Karpas-422 (cell line): ENCODE measurements around the gene NXPE3. TPM values are rescaled to one million over a fixed set of nuclear protein-coding genes. Genes with fewer than 3 reads are reported as not detected.

Source experiments
- DNase-seq: peaks from one replicate; pipeline ENCODE4 v3.0.0-alpha.2; 2015
- H2AFZ ChIP-seq: fragments of 200-600 bp; sonication (generic); 2 replicates; pipeline ENCODE4 v1.6.1; 2014; ENCODE audit warnings: antibody characterized with exemption, low read length, mixed read lengths
- H3K27ac ChIP-seq: fragments of 200-600 bp; sonication (generic); 2 replicates; pipeline ENCODE4 v1.5.1; 2014; ENCODE audit warnings: mild to moderate bottlenecking, low read length, moderate library complexity
- H3K27me3 ChIP-seq: fragments of 200-600 bp; sonication (generic); 2 replicates; pipeline ENCODE4 v1.6.1; 2014; ENCODE audit warnings: low read length, mixed read lengths
- H3K36me3 ChIP-seq: fragments of 200-600 bp; sonication (generic); 2 replicates; pipeline ENCODE4 v1.6.1; 2014; ENCODE audit warnings: low read length, mixed read lengths; ENCODE audit not compliant: insufficient read depth
- H3K4me1 ChIP-seq: fragments of 200-600 bp; sonication (generic); 2 replicates; pipeline ENCODE4 v1.6.1; 2014; ENCODE audit warnings: mild to moderate bottlenecking, low read length, mixed read lengths
- H3K4me2 ChIP-seq: fragments of 200-600 bp; sonication (generic); 2 replicates; pipeline ENCODE4 v1.6.1; 2014; ENCODE audit warnings: low read length, low read depth, mild to moderate bottlenecking; ENCODE audit not compliant: poor library complexity, severe bottlenecking
- H3K4me3 ChIP-seq: fragments of 200-600 bp; sonication (generic); 2 replicates; pipeline ENCODE4 v1.5.1; 2014; ENCODE audit warnings: mild to moderate bottlenecking, antibody characterized with exemption, low read length, mixed read lengths
- H3K79me2 ChIP-seq: fragments of 200-600 bp; sonication (generic); 2 replicates; pipeline ENCODE4 v1.6.1; 2014; ENCODE audit warnings: mild to moderate bottlenecking, low read length, mixed read lengths
- H3K9ac ChIP-seq: fragments of 200-600 bp; sonication (generic); 2 replicates; pipeline ENCODE4 v1.6.0; 2014; ENCODE audit warnings: low read length
- H3K9me2 ChIP-seq: fragments of 200-600 bp; sonication (generic), shearing (Covaris generic); replicated peaks from 2 replicates; pipeline ENCODE4 v1.6.0; 2014; ENCODE audit warnings: mild to moderate bottlenecking, low read length, moderate library complexity; ENCODE audit not compliant: insufficient read depth
- H3K9me3 ChIP-seq: fragments of 300-700, 200-600 bp; sonication (generic); 2 replicates; pipeline ENCODE4 v1.6.1; 2014; ENCODE audit warnings: low read length, mixed read lengths
- H4K20me1 ChIP-seq: fragments of 200-600 bp; sonication (generic); 2 replicates; pipeline ENCODE4 v1.6.1; 2014; ENCODE audit warnings: mild to moderate bottlenecking, antibody characterized with exemption, low read length, low read depth; ENCODE audit not compliant: insufficient read depth
- total RNA-seq: library from RNA; depleted of rRNA; stranded (reverse); fragments of >200 nt; shearing (Covaris generic); gene quantifications from 2 replicates; pipeline ENCODE4 v1.2.3, GENCODE V29; 2014; ENCODE audit warnings: low replicate concordance

Gene NXPE3
- total RNA-seq, 1 experiment from 2014 or later: 20.2 TPM

DNA sequence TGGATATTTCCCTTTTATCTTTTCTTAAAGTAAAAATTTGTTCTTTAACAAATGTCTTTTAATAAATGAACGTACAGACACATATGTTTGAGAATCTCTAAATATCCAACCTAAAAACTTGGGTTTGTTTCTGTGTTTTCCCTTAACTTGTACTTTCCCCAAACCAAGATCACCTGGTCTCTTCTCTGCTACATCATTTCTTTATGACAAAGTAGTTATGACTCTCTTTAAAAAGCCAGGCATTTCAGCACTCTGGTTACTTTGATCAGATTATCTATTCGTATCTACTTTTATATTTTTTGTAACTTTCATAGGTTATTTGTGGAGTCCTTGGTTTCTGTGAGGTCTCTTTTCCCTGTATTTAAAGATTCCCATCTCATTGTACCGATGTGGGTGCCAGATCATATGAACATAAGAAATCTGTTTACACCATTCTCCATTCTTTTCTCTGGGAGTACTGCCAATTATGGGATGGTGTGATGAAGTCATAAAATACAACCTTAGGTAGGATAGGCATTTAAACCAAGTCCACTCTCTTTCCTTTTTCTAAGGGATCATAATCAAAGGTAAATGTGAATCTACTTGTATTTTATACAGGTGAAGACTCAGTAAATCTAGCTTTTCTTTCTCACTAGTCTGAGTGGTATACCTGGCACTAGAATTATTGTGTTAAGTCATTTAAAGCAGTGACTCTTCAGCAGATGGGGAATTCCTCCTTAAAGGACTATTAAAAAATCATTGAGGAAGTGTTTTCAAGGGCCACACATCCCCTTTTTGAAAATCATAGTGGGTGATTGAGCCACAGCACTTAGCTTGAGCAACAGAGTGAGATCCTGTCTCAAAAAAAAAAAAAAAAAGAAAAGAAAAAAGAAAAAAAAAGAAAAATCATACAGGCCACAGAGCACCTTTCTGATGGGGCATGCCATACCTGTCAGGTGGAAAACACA, 57.9 kb downstream of the NXPE3 start:
- peaks cover 4% of the 10 kb centered on the region for H3K9me3 ChIP-seq
- no peaks in the 10 kb centered on the region for H3K79me2 ChIP-seq
- H2AFZ ChIP-seq: no peak overlapping the region
- no peaks in the 10 kb centered on the region for H4K20me1 ChIP-seq
- H3K27ac ChIP-seq: no peak overlapping the region
- no peaks in the 10 kb centered on the region; the same call in 1 of the 2 replicates for H3K36me3 ChIP-seq
- no peaks in the 10 kb centered on the region for H3K9me2 ChIP-seq
- no peak for DNase-seq
- peaks cover 5% of the 10 kb centered on the region; the same call in 1 of the 2 replicates for H3K4me1 ChIP-seq
- no peak overlapping the region for H3K4me3 ChIP-seq
- H3K27me3 ChIP-seq: no peaks in the 10 kb centered on the region
- no peak overlapping the region for H3K4me2 ChIP-seq
- H3K9ac ChIP-seq: no peak overlapping the region

DNA sequence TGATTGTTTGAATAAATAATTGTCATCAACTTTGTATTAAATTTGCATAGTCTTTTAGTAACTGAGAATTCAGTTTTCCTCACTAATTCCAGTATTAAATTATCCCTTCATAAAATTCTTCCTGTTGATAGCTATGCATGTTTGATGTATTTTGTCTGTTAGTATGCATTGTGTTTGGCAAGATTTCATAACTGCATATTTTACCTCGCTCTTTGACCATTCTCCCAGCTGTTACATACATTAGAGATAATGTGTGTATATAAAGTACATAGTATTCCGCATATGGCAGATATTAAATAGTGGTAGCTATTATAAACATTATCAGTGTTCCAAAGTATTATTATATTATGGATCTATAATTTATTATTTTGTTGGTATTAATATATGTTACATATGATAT, 59.7 kb downstream of the NXPE3 start:
- H3K27ac ChIP-seq: no peak overlapping the region
- no peaks in the 10 kb centered on the region for H3K79me2 ChIP-seq
- peaks cover 5% of the 10 kb centered on the region for H3K4me1 ChIP-seq
- no peaks in the 10 kb centered on the region for H4K20me1 ChIP-seq
- H3K9me3 ChIP-seq: peaks cover 5% of the 10 kb centered on the region
- no peaks in the 10 kb centered on the region for H3K9me2 ChIP-seq
- H3K4me2 ChIP-seq: no peak overlapping the region
- no peak overlapping the region for H3K9ac ChIP-seq
- H3K27me3 ChIP-seq: no peaks in the 10 kb centered on the region
- no peak overlapping the region for H3K4me3 ChIP-seq
- no peaks in the 10 kb centered on the region; the same call in 1 of the 2 replicates for H3K36me3 ChIP-seq
- no peak overlapping the region for H2AFZ ChIP-seq
- no peak for DNase-seq

GRCh38 chr3:101840066-101840465, 61.1 kb downstream of the NXPE3 start:
- H3K9me2 ChIP-seq: no peaks in the 10 kb centered on the region
- H3K4me2 ChIP-seq: no peak overlapping the region
- H3K9me3 ChIP-seq: peaks cover 5% of the 10 kb centered on the region
- peaks cover 5% of the 10 kb centered on the region for H3K4me1 ChIP-seq
- H3K9ac ChIP-seq: no peak overlapping the region
- H2AFZ ChIP-seq: no peak overlapping the region
- no peak overlapping the region for H3K27ac ChIP-seq
- H3K36me3 ChIP-seq: no peaks in the 10 kb centered on the region; the same call in 1 of the 2 replicates
- DNase-seq: no peak
- H3K27me3 ChIP-seq: no peaks in the 10 kb centered on the region
- no peak overlapping the region for H3K4me3 ChIP-seq
- H3K79me2 ChIP-seq: no peaks in the 10 kb centered on the region
- no peaks in the 10 kb centered on the region for H4K20me1 ChIP-seq

DNA sequence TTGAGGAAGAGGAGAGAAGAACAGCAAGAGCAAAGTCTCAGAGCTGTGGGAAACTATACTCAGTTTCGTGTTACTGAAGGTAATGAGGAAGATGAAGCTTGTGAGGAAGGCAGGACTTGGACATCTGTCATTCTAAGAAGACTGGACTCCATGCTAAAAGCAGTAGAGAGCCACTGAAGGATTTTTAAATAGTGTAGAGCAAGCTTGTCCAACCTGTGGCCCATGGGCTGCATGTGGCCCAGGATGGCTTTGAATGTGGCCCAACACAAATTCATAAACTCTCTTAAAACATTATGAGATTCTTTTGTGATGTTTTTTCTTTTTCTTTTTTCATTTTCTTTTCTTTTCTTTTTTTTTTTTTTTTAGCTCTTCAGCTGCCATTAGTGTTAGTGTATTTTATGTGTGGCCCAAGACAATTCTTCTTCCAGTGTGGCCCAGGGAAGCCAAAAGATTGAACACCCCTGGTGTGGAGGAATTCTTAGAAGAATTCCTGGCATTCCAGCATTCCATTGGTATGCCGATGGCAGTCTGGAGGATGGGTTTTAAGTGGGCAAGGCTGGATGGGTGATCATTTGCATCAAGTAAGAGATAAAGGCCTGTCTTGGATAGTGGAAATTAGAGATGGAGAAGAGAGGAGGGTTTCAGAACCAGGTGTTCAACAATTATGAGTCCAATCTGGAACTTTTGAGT, 63.4 kb downstream of the NXPE3 start:
- Histone ChIP-seq H4K20me1 (no peaks in the 10 kb centered on the region), H3K27ac (no peak overlapping the region), H3K4me1 (peaks cover 5% of the 10 kb centered on the region), H3K79me2 (no peaks in the 10 kb centered on the region), H3K9me3 (peaks cover 5% of the 10 kb centered on the region), H3K9ac (no peak overlapping the region), H3K9me2 (no peaks in the 10 kb centered on the region), H3K36me3 (no peaks in the 10 kb centered on the region; the same call in 1 of the 2 replicates), H3K27me3 (no peaks in the 10 kb centered on the region), H3K4me3 (no peak overlapping the region), H3K4me2 (no peak overlapping the region), H2AFZ (no peak overlapping the region)
- no peak for DNase-seq

- Histone ChIP-seq H3K9me2 (no peaks in the 10 kb centered on the region), H3K36me3 (no peaks in the 10 kb centered on the region; the same call in 1 of the 2 replicates), H2AFZ (no peak overlapping the region), H4K20me1 (no peaks in the 10 kb centered on the region), H3K4me3 (no peak overlapping the region), H3K27ac (no peak overlapping the region), H3K9ac (no peak overlapping the region), H3K4me1 (peaks cover 5% of the 10 kb centered on the region), H3K27me3 (no peaks in the 10 kb centered on the region), H3K4me2 (no peak overlapping the region), H3K9me3 (peaks cover 5% of the 10 kb centered on the region), H3K79me2 (no peaks in the 10 kb centered on the region)
- no peak for DNase-seq
Measured at GRCh38 chr3:101842935-101843330, 63.9 kb downstream of the NXPE3 start.

DNA sequence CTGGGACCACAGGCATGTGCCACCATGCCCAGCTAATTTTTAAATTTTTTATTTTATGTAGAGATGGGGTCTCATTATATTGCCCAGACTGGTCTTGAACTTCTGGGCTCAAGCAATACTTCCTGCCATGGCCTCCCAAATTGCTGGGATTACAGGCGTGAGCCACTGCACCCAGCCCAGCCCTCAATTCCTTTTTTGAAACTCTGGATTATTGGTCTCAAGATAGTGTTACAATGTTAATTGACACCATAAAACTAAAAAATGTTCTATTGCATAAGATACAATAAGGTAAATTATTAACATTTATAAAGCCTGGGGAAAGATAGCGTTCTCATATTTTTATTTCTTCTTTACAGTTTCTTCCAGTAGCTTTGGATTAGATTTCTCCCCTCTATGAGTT, 66.4 kb downstream of the NXPE3 start:
- Histone ChIP-seq H3K9me3 (peaks cover 5% of the 10 kb centered on the region), H2AFZ (no peak overlapping the region), H3K27ac (no peak overlapping the region), H3K27me3 (0 out of 2 replicates have a peak, but pooled peaks cover 3% of the 10 kb centered on the region), H4K20me1 (no peaks in the 10 kb centered on the region), H3K9ac (no peak overlapping the region), H3K4me1 (peaks cover 16% of the 10 kb centered on the region), H3K4me3 (no peak overlapping the region), H3K9me2 (no peaks in the 10 kb centered on the region), H3K4me2 (no peak overlapping the region), H3K36me3 (no peaks in the 10 kb centered on the region; the same call in 1 of the 2 replicates), H3K79me2 (no peaks in the 10 kb centered on the region)
- no peak for DNase-seq

DNA sequence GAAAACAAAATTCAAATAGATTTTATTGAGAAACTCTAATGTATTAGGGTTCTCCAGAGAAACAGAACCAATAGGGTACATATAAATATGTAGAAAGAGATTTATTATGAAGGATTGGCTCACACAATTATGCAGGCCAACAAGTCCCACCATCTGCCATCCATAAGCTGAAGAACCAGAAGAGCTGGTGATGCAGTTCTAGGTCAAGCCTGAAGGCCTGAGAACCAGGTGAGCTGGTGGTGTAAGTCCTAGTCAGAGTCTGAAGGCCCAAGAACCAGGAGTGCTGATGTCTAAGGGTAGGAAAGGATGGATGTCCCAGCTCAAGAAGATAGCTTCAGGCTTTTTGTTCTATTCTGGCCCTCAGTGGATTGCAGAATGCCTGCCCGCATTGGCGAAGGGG, 67.7 kb downstream of the NXPE3 start:
- H3K4me2 ChIP-seq: no peak overlapping the region
- 0 out of 2 replicates have a peak, but pooled peaks cover 3% of the 10 kb centered on the region for H3K27me3 ChIP-seq
- no peak overlapping the region for H3K4me3 ChIP-seq
- peaks cover 4% of the 10 kb centered on the region for H3K9me3 ChIP-seq
- no peak overlapping the region for H3K27ac ChIP-seq
- peaks cover 18% of the 10 kb centered on the region for H3K4me1 ChIP-seq
- no peaks in the 10 kb centered on the region for H3K9me2 ChIP-seq
- H3K9ac ChIP-seq: no peak overlapping the region
- no peaks in the 10 kb centered on the region; the same call in 1 of the 2 replicates for H3K36me3 ChIP-seq
- no peak for DNase-seq
- no peaks in the 10 kb centered on the region for H3K79me2 ChIP-seq
- H4K20me1 ChIP-seq: no peaks in the 10 kb centered on the region
- H2AFZ ChIP-seq: no peak overlapping the region

GRCh38 chr3:101847328-101847727, 68.3 kb downstream of the NXPE3 start:
- no peak overlapping the region for H2AFZ ChIP-seq
- no peaks in the 10 kb centered on the region for H4K20me1 ChIP-seq
- no peak for DNase-seq
- H3K9ac ChIP-seq: no peak overlapping the region
- no peaks in the 10 kb centered on the region for H3K9me2 ChIP-seq
- 0 out of 2 replicates have a peak, but pooled peaks cover 3% of the 10 kb centered on the region for H3K27me3 ChIP-seq
- H3K4me1 ChIP-seq: peaks cover 18% of the 10 kb centered on the region
- H3K4me2 ChIP-seq: no peak overlapping the region
- no peak overlapping the region for H3K27ac ChIP-seq
- H3K36me3 ChIP-seq: no peaks in the 10 kb centered on the region
- H3K79me2 ChIP-seq: no peaks in the 10 kb centered on the region
- H3K4me3 ChIP-seq: no peak overlapping the region
- no peaks in the 10 kb centered on the region for H3K9me3 ChIP-seq
